Gastrocnemius medialis (tissue), 4 donors: Measurements from ENCODE around the gene ERVMER34-1. TPM values are rescaled to one million over a fixed set of nuclear protein-coding genes. Genes with fewer than 3 reads are reported as not detected.

ENCODE experiments used
- ATAC-seq, 2 donors: fragments of 150-250 bp; one replicate each; pipeline ENCODE4 v1.9.1; 2016
- DNase-seq, 2 donors: peaks; one replicate each; pipeline ENCODE4 v3.0.0-alpha.2; 2019
- H3K27ac ChIP-seq, 4 donors: fragments of 200-600 bp; sonication (generic); 1 replicate in 1 of 4; 2 replicates in 3 of 4; pipeline ENCODE4 v1.5.1; 2016 to 2018; ENCODE audit warnings: mild to moderate bottlenecking in 2 of 4, moderate library complexity in 1 of 4
- H3K27me3 ChIP-seq, 3 donors: fragments of 200-600 bp; sonication (generic) in 2 of 3; 1 replicate in 1 of 3; 2 replicates in 2 of 3; pipeline versions ENCODE4 v1.5.1 to v1.6.0; 2016 to 2019; ENCODE audit warnings: mild to moderate bottlenecking in 1 of 3, moderate library complexity in 1 of 3
- H3K36me3 ChIP-seq, 2 donors: fragments of 200-600 bp; sonication (generic) in 1 of 2; one replicate each; pipeline ENCODE4 v1.5.1; 2017 to 2018
- H3K4me1 ChIP-seq, 2 donors: fragments of 200-600 bp; sonication (generic) in 1 of 2; one replicate each; pipeline ENCODE4 v1.5.1; 2016 to 2017; ENCODE audit warnings: mild to moderate bottlenecking in 2 of 2
- H3K4me3 ChIP-seq, 4 donors: fragments of 200-600 bp; sonication (generic) in 3 of 4; 1 replicate in 1 of 4; 2 replicates in 3 of 4; pipeline ENCODE4 v1.5.1; 2016 to 2019; ENCODE audit warnings: mild to moderate bottlenecking in 2 of 4
- H3K9me3 ChIP-seq, 3 donors: fragments of 200-600 bp; sonication (generic) in 2 of 3; 1 replicate in 1 of 3; 2 replicates in 2 of 3; pipeline ENCODE4 v1.5.1; 2016 to 2019
- POLR2A ChIP-seq, 2 donors: fragments of 450-650 bp; IDR thresholded peaks; one replicate each; pipeline ENCODE4 v1.6.1; 2017; ENCODE audit warnings: antibody characterized with exemption in 2 of 2, mild to moderate bottlenecking in 2 of 2, moderate library complexity in 2 of 2
- in situ Hi-C, 4 donors: fragments of 200-750 bp; cut with MboI; loops; one replicate each; pipeline versions ENCODE4 v1.15.0 to v1.8.0; 2017; ENCODE audit warnings: low sequenced_read_pairs in 4 of 4
- intact Hi-C: fragments of 100-400 bp; cut with DNase I; formaldehyde crosslinking; loops from one replicate; pipeline ENCODE4 v1.15.1; 2023; ENCODE audit warnings: low total_unique reads
- total RNA-seq, 4 donors: library from RNA; depleted of rRNA; stranded (reverse); fragments of >200 nt; gene quantifications; one replicate each; pipeline versions ENCODE4 v1.1.0 to v1.2.3, GENCODE V29; 2016
- TF ChIP-seq, protein P1 (sequence below), 5 experiments: fragments of 450-650 bp in 3 of 5; fragments of 200-600 bp in 2 of 5; sonication (generic) in 2 of 5; IDR thresholded peaks in 4 of 5; conservative IDR thresholded peaks in 1 of 5; 1 replicate in 4 of 5; 2 replicates in 1 of 5; pipeline ENCODE4 v1.5.1; 2016 to 2019; ENCODE audit warnings: antibody characterized with exemption in 5 of 5, mild to moderate bottlenecking in 3 of 5, moderate library complexity in 3 of 5

ERVMER34-1 gene
- total RNA-seq, 4 donors from 2014 or later = not detected

DNA sequence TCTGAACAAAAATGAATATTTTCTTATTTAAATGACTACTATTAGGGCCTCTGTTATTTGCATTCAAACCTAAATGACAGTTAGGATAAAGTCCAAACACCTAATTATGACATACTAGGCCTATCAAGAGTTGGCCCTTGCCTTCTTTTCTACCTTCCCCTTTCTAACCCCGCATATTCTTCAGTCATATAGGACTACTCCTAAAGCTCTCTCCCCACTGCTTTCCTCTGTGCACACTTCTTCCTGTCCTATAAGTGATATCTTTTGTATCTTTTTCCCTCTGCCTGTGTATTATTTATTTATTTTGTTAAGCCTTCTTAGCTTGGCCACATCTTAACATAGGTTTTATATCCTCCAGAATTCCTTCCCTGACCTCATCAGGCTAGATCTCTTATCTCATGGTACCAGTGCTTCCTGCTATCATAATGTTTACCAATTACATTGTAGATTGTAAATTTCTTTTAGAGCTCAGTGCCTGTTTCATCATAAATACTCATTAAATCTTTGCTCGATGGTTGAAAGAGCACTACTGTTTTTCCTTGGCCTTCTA is 22.5 kb downstream of the ERVMER34-1 start:
- Histone ChIP-seq H3K4me1 (no peaks in the 10 kb centered on the region), H3K27me3 (no peaks in the 10 kb centered on the region), H3K36me3 (no peaks in the 10 kb centered on the region), H3K27ac (no peak overlapping the region), H3K4me3 (no peak overlapping the region), H3K9me3 (no peaks in the 10 kb centered on the region)
- in situ Hi-C loops (loop anchor here in 2 of 4 donors (10.0 kb wide), 1 partner anchor 126 kb away; no protein-coding TSS in a partner anchor), intact Hi-C loops (no loop called here)
- DNase-seq (no peak), ATAC-seq (no peak)
- TF ChIP-seq POLR2A (IDR thresholded peaks at IDR 0.05) = no peak
- TF ChIP-seq, protein P1, sequence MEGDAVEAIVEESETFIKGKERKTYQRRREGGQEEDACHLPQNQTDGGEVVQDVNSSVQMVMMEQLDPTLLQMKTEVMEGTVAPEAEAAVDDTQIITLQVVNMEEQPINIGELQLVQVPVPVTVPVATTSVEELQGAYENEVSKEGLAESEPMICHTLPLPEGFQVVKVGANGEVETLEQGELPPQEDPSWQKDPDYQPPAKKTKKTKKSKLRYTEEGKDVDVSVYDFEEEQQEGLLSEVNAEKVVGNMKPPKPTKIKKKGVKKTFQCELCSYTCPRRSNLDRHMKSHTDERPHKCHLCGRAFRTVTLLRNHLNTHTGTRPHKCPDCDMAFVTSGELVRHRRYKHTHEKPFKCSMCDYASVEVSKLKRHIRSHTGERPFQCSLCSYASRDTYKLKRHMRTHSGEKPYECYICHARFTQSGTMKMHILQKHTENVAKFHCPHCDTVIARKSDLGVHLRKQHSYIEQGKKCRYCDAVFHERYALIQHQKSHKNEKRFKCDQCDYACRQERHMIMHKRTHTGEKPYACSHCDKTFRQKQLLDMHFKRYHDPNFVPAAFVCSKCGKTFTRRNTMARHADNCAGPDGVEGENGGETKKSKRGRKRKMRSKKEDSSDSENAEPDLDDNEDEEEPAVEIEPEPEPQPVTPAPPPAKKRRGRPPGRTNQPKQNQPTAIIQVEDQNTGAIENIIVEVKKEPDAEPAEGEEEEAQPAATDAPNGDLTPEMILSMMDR (IDR thresholded peaks at IDR 0.05 in 4 of 5, conservative IDR thresholded peaks at IDR 0.05 in 1 of 5) = no peak

- H3K27me3 ChIP-seq = no peaks in the 10 kb centered on the region
- no peak for TF ChIP-seq POLR2A (IDR thresholded peaks at IDR 0.05)
- TF ChIP-seq, protein P1 (IDR thresholded peaks at IDR 0.05 in 4 of 5, conservative IDR thresholded peaks at IDR 0.05 in 1 of 5) = no peak
- in situ Hi-C loops = loop anchor here in 2 of 4 donors (10.0 kb wide), 1 partner anchor 128 kb away; no protein-coding TSS in a partner anchor
- H3K9me3 ChIP-seq = no peaks in the 10 kb centered on the region
- DNase-seq (no peak), ATAC-seq (no peak)
- no peak overlapping the region for H3K27ac ChIP-seq
- no peaks in the 10 kb centered on the region for H3K36me3 ChIP-seq
- intact Hi-C loops = no loop called here
- H3K4me1 ChIP-seq = peaks cover 4 to 7% of the 10 kb centered on the region in 2 donors
- no peak overlapping the region for H3K4me3 ChIP-seq
These were observed 24.2 kb downstream of the ERVMER34-1 start for GRCh38 chr4:52726826-52727580.

DNA sequence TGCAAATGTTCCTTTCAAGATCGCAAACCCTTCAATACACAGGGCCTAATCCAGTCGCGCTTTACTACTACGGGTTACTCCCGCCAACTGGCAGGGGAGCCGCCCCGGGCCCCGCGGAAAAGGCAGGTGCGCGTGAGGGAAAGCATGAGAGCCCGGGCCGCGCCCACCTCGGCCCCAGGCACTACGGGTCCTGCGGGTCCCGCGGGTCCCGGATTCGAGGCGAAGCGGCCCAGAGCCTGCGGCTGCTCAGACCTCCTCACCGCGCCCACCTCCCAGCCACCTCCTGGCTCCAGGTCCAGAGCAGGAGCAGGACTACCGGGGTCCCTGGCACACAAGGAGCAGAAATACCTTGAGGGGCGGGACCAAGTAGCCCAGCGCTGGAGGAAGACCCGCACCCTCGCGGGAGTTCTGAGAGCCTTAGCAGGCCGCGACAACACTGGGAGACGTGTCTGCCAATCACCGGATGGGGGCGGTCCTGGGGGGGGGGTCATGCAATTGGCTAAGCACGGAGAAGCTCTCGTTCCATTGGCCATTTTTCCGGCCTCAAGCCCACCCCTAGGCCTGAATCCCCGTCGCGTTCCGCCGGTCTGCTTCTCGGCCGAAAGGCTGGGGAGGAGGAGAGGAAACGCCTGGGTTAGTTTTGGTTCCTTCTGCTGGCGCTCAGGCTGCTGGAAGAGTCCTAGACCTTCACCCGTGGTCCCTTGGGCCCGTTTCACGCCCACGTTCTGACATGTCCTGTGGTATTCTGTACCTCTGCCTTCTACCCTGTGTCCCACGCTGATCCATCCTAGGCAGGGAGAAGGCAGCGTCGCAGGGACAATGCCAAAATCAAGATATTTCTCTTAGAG is 29.0 kb downstream of the ERVMER34-1 start:
- in situ Hi-C loops (loop anchor here in 2 of 4 donors (10.0 to 25.0 kb wide), 3 partner anchors 133 to 685 kb away; partner anchors contain the start of gene SGCB (in 1 of the 2)), intact Hi-C loops (loop anchor here (1.0 to 2.0 kb wide), 2 partner anchors 10 to 63 kb away; partner anchors contain the start of gene USP46)
- ATAC-seq (peak; percentile 99), DNase-seq (peak; percentile 93 to 94)
- Histone ChIP-seq H3K4me1 (peaks cover 7% of the 10 kb centered on the region in 2 donors), H3K36me3 (no peaks in the 10 kb centered on the region), H3K27me3 (no peaks in the 10 kb centered on the region), H3K27ac (peak overlapping the region; percentile 83 to 96 (median 92)), H3K4me3 (peak overlapping the region; percentile 74 to 96 (median 79)), H3K9me3 (no peaks in the 10 kb centered on the region)
- TF ChIP-seq POLR2A (IDR thresholded peaks at IDR 0.05) = peak; percentile 32 to 61
- TF ChIP-seq, protein P1 (IDR thresholded peaks at IDR 0.05 in 4 of 5, conservative IDR thresholded peaks at IDR 0.05 in 1 of 5) = no peak

DNA sequence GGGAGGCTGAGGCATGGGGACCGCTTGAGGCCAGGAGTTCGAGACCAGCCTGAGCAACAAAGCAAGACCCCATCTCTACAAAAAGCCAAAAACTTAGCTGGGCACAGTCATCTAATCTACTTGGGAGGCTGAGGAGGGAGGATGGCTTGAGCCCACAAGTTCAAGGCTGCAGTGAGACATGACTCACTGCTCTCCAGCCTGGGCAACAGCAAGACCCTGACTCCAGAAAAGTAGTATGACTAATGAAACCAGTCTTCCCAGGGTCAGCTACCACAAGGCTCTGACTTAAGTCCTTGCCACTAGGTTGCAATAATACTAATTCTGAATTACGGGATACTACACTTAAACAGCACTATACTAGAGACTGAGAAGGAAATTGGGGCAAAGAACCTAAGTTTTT is 33.1 kb downstream of the ERVMER34-1 start:
- intact Hi-C loops = loop anchor here (10.0 kb wide), 1 partner anchor 647 kb away; the partner anchor contains the start of gene SCFD2
- in situ Hi-C loops = loop anchor here in 3 of 4 donors (10.0 to 25.0 kb wide), 4 partner anchors 53 to 681 kb away; partner anchors contain the start of genes SGCB (in 1 of the 3) and USP46 (in 1 of the 3)
- peaks cover 0 to 27% of the 10 kb centered on the region in 2 donors for H3K36me3 ChIP-seq
- H3K27me3 ChIP-seq = no peaks in the 10 kb centered on the region
- no peaks in the 10 kb centered on the region for H3K9me3 ChIP-seq
- DNase-seq (no peak), ATAC-seq (no peak)
- TF ChIP-seq, protein P1 (IDR thresholded peaks at IDR 0.05 in 4 of 5, conservative IDR thresholded peaks at IDR 0.05 in 1 of 5) = no peak
- no peak for TF ChIP-seq POLR2A (IDR thresholded peaks at IDR 0.05)
- H3K4me1 ChIP-seq = peaks cover 19 to 25% of the 10 kb centered on the region in 2 donors
- H3K4me3 ChIP-seq = no peak overlapping the region
- H3K27ac ChIP-seq = no peak overlapping the region
